ENCODE data around the gene SLC25A12.

GRCh38 chr2:171804456-171804855 lies 89.6 kb downstream of the SLC25A12 start:
- TF ChIP-seq EZH2 (IDR thresholded peaks at IDR 0.05; ENCODE audit: borderline replicate concordance, low read depth, low read length, severe bottlenecking) (no peak), POLR2AphosphoS5 (IDR thresholded peaks at IDR 0.05; ENCODE audit: insufficient read depth, low read depth, low read length) (no peak), CTCF (IDR thresholded peaks at IDR 0.05; ENCODE audit: extremely low read depth in 1 of 2, insufficient read depth in 1 of 2, low read depth in 1 of 2, low read length in 2 of 2) (no peak), POLR2A (IDR thresholded peaks at IDR 0.05; ENCODE audit: low read depth, low read length) (no peak), MAX (IDR thresholded peaks at IDR 0.05; ENCODE audit: insufficient read depth, insufficient read length) (no peak), JUN (IDR thresholded peaks at IDR 0.05; ENCODE audit: borderline replicate concordance, insufficient read depth, insufficient read length, low read depth) (no peak), FOS (IDR thresholded peaks at IDR 0.05; ENCODE audit: borderline replicate concordance, insufficient read depth, low read length) (no peak)
